Urothelium cell line (cell line): ENCODE measurements around the gene BRME1.

ENCODE experiments used
- DNase-seq: peaks from one replicate; pipeline ENCODE4 v3.0.0; 2011; ENCODE audit warnings: low spot score, mixed read lengths
- FAIRE-seq: peaks from 2 replicates; lab custom pipeline; 2011; peaks lifted over from hg19 to GRCh38; lab: Jason Lieb, UNC

Gene BRME1

DNA sequence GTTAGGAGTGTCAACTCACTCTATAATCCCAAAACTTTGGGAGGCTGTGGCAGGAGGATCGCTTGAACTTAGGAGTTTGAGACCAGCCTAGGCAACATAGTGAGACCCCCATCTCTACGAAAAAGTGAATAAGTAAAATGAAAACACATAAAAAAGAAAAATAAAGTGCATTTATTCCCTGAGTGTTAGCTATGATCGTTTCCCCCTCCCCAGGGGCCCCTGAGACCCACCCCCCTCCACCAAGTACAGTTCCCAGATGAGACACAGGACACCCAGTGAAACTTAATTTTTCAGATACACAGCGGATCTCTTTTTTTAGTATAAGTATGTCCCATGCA, 57.6 kb downstream of the BRME1 start:
- no peak for DNase-seq
- FAIRE-seq: no peak

DNA sequence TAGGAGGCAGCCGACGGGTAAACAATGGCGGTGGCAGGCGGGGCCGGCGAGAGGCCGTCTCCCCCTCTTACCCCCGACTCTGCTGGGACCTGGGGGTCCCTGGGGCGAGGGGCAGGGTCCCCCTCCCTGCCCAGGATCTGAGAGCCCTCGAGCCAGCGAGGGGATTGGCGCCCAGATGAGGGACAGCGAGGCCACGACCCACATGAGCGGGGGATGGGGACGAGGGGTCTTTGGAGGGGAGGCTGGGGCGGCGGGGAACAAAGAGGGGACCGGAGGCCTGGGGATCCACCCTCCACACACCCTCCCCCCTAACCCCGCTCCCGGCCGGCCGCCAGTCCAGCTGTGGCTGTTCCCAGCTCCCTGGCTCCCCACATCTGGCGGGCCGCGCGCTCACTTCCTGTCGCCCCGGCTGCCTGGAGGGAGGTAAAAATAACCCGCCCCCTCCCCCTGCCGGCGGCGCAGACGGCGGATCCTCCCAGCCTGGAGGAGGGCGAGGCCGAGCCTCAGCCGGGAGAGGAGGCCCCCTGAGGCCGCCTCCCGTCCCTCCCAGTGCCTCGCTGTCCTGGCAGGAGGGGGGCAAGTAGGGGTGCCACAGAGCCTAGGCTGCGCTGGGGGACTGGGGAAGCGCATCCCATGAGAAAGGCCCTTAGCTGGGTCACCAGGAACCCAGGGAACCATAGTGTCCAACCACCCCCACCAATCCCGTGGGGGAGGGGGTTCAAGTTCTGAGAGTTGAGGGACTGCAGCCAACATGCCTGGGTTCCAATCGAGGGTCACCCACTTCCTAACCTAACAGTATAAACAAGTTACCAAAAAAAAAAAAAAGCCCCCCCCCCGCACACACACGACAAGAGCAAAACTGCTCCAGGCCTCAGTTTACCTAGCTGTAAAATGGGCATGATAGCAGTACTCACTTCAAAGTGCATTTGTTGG, 58.2 kb downstream of the BRME1 start:
- no peak for FAIRE-seq

DNA sequence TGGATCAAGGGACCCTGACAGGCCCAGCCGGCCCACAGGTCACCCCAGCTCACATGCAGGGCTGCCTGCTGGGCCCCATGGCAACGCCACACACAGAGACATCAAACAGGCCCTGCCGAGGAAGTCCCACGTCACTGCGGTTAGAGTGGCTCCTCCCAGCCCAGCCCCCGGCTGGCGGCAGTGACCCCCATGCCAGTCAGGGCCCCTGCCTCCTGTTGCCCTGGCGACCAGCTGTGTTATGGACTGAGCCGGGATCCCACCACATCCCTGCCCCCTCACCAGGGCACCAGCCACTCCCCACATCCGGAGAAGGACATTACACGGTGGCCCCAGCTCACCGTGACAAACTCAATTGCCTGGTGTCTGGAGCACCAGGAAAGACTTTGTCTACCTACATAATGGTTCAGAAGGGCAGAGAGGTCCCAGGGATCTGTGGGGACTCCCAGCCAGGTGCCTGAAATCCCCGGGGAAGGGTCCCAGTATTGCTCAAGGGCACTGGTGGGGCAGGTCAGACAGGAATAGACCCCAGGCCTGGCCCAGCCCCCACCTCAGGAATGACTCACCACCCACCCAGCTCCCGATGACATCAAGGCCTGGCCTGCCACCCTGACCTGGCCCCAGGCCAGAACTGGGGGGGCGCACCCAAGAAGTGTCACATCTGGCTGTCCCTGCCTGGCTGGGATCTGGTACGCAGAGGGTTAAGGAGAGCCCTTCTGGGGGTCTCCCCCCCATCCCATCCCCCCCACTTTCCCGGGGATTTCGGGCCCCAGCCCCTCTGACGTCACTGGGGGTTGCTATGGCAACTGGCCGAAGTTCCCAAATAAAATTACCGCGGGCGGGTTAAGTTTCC, 59.1 kb downstream of the BRME1 start:
- no peak for FAIRE-seq

More for the DNA sequence above, 58.2 kb downstream of the BRME1 start:
- DNase-seq: peak; percentile 77

DNA sequence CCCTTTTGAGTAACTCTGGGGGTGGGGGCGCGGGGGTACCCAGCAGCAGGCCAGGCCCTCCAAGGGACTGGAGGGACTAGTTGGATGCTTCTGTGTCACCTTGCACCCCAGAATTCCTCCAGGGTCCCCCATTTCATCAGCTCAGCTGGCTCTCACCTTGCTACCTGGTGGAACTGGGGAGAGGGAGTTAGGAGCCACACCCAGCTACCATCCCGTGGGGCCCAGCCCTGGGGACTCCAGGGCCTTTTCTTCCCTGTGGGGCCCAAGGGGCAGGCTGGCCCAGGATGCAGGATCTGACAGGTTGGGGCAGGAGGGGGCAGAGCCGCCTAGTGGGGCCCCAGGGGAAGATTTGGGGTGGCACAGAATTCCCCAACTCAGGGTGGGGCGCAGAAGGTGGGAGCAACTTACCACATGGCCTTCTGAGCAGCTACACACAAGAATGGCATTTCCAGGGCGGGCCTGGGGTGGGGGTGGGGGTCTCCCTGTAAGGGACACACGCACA, 61.7 kb downstream of the BRME1 start:
- no peak for DNase-seq
- FAIRE-seq: no peak

More for the DNA sequence above, 59.1 kb downstream of the BRME1 start:
- peak; percentile 86 for DNase-seq

DNA sequence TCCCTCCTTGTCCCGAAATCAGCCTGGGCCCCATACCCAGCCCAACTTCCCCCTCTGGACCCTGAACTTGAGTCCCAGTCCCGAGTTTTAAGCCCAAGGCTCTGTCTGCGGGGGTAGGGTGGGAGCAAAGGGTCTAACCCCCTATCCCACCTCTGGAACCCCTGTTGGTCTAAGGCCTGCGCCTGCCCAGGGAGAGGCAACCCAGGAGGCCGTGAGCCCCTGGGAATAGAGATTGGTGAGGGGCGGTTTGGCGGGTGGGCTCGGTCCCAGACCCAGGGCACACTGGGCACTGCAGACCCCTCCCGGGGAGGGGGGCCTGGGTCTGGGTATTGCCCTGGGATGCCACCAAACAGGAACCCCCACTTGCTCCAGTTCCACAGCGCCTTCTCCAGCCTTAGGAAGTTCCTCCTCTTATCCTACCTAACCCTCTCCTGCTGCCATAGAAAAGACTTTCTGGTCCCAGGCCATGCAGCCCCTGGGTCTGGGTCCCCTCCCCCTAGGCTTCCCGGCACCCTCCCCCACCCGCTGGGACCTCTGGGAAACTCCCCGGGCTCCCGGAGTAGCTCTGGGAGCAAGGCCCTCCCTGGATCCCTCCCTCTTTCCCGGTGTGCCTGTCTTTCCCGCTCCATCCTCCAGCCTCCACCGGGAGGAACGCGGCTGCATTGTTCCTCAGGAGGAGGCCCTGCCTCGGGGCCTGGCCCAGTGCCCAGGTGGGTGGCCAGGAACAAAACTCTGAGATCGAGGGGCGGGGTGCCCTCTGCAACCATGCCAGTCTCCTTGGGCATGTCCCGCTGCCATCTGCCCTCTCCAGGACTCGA, 62.6 kb downstream of the BRME1 start:
- no peak for FAIRE-seq
- peak; percentile 58 for DNase-seq

DNA sequence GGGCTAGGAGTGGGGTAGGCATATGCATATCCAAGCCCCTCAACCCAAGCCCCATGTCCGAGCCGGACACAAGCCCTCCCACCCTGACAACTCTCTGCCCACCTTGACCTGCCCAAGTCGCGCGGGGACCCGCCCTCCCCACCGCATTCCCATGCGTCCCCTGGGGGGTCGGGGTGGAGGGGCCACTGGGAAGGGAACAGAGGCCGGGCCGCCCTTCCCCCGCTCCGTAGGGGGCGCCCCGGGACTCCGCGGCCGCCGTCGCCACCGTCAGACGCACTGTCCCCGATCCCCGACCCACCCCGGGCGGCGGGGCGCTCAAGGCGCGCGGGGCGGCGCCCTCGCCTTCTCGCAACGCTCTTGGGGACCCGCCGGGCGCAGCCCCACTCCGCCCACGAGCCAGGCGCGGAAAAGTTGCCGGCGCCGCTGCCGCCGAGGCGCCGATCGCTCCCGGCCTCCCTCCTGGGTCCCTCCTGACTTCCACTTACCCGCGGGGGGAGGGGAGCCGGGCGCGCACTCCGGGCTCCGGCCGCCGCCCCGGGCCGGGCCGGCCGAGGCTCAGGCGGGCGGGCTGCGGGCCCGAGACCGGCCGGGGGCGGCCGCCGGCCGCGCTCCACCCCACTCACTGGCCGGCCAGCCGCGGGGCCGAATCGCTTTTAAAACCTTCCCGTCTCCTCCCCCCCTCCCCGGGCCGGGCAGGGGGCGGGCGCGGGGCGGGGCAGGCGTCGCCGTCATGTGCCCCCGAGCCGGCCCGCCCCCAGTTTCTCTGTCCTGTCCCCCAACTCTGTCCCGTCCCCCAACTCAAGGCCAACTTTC, 63.4 kb downstream of the BRME1 start:
- no peak for FAIRE-seq
- peak; percentile 76 for DNase-seq

DNA sequence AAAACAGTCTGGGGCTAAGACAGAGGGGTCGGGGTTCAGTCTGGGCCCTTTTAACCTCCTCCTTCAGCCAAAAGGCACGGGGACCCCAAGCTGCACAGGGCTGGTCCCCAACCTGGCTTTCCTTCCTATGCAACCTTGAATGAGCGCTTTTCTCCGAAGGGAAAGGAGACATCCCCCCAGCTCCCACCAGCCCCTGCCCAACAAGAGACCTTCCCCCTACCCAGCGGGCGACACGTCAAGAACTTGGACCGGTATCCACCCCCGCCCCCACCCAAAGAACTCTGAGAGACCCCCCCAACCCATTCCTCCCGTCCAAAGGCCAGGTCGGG, 64.0 kb downstream of the BRME1 start:
- DNase-seq (no peak), FAIRE-seq (no peak)

DNA sequence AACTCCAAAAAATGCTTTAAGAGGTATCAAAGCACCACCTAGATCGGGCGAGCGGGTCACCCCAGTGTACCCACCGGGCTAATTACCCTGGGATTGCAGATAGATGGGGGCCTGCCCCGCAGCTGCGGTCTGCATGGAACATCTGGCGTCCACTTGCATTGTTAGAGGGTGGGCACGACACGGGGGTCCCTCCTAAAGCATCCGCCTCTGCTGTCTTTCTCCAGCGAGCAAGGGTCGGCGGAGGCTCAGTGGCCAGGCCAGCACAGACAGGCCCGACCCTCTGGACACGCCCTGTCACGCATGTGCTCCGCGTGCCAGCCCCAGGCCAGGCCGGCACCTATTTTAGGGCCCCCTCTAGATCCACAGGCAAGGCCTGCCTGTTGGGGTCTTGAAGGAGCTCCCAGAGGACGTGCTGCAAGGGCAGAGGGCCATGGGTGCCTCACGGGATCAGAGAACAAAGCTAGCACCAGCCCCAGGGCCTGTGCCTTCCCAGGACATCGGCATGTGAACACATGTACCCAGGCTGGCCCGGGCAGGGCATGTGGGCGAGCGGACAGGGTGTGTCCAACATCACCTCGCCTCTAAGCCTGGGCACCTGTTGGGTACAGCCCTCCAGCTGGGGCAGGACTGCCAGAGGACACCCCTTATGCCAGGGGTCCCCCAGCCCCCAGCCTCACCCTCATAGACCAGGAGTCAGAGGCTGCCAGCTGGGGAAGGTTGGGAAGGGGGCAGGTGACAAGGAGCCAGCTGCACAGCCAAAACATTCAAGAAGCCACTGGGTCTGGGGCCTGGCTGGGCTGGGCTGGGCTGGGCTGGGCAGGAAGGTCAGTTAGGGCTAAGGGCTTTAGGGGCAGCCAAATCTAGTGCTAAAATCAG, 64.6 kb downstream of the BRME1 start:
- FAIRE-seq (no peak), DNase-seq (no peak)

DNA sequence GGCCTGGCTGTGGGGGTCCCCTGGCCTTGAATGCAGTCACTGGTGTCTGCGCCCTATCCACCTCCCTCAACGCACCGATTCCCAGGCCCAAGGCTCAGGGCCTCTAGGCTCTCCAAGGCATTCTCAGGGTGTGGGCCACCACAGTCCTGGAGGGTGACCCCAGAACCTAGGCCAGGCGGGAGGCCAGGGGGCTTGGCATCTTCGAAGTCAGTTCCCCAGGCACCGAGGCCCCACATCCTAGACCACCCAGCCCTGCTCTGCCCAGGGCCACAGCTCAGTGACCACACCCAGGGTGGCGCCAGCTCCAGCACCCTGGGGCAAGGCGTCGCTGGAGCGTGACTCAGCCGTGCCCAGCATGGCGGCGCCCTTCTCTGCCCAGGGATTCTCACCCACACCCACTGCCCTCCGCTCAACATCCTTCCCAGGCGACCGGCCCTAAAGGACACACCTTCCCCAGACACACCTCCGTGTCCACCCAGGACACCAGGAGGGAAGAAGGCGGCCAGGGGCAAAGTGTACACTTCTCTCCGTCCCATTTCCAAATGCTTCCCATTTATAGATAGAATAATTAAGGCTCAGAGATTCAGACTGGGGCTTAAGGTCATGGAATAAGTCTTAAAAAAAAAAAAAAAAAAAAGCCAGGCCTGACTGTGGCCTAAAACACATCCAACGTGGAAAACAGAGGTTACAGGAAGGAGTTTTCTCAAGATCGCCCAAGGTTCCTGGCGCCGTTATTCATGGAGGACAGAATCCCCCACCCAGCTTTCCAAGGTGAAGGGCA, 65.4 kb downstream of the BRME1 start:
- DNase-seq (no peak), FAIRE-seq (no peak)

DNA sequence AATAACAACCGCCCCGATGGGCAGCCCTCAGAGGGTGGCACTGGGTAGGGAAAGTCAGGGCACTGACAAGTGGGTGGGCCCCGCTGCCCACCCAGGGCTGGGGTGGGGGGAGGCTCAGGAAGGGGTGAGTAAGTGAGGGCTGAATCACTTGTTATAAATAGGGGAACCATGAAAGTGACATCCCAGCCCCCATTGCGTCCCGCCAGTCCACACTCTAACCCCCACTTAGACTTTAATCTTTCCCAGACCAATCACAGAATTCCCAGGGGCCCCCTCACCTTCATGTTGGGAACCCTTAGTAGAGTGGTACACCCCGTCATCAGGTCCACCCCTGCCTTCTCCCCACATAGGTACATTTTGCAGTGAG, 66.0 kb downstream of the BRME1 start:
- DNase-seq (no peak), FAIRE-seq (no peak)

DNA sequence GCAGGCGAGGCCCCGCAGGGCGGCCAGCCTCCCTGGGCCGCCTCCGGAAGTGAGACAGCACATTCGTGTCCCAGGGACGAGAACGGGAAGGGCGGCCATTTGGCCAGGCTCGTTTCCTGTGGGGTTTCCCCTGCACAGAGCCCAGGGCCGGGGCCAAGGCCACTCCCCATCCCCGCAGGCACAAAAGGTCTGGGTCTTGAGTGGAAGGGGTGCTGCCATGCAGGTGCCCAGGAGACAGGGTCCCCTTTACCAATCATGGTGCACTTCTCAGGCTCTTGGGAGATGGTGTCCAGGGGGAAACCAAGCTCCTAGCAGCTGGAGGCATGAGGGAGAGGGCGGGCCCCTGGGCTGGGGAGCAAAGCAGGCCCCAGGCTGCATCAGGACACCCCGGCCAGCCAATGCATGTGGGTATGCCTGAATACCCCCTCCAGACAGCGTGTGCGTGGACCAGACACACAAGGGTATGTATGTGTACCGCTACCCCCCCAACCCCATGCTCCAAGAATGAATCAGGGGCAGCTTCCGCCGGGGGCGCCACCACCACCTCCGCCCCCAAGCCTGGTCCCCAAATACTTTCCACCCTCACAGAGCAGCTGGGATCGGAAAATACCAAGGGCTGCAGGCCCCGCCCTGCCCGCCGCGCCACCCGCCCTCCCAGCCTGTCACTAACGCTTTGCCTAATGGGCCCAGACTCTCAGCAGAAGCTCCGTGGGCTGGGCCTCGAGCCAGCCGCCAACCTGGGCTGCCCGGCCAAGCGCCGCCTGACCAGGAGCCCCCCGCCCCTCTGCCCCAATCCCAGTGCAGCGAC, 66.6 kb downstream of the BRME1 start:
- no peak for FAIRE-seq
- no peak for DNase-seq

DNA sequence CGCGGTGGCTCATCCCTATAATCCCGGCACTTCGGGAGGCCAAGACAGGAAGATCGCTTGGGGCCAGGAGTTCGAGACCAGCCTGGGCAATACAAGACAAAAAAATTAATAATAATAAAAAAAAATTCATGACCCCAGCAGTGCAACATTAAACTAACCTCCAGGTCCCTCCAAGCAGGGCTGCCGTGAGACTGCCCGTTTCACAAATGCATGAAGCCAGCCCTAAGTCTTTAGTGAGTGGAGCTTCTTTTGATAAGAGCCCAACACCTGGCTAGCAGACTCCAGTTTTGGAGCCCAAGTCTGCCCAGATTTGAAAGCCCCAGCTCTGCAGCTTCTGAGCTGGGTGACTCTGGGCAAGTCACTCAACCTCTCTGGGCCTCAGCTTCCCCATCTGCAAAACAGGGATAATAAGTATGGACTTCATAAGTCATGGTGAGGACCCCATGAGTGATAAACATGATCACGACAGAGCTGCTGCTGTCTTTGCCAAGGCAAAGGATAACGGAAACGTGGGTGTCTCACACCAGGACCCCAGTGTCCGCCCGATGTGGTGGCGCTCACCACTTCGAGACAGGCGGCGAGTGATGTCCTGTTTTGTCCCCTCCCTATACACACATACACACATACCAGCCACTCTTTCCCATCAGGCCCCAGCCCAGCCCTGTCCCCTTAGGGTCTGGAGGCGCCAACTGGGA, 67.3 kb downstream of the BRME1 start:
- FAIRE-seq (no peak), DNase-seq (no peak)

DNA sequence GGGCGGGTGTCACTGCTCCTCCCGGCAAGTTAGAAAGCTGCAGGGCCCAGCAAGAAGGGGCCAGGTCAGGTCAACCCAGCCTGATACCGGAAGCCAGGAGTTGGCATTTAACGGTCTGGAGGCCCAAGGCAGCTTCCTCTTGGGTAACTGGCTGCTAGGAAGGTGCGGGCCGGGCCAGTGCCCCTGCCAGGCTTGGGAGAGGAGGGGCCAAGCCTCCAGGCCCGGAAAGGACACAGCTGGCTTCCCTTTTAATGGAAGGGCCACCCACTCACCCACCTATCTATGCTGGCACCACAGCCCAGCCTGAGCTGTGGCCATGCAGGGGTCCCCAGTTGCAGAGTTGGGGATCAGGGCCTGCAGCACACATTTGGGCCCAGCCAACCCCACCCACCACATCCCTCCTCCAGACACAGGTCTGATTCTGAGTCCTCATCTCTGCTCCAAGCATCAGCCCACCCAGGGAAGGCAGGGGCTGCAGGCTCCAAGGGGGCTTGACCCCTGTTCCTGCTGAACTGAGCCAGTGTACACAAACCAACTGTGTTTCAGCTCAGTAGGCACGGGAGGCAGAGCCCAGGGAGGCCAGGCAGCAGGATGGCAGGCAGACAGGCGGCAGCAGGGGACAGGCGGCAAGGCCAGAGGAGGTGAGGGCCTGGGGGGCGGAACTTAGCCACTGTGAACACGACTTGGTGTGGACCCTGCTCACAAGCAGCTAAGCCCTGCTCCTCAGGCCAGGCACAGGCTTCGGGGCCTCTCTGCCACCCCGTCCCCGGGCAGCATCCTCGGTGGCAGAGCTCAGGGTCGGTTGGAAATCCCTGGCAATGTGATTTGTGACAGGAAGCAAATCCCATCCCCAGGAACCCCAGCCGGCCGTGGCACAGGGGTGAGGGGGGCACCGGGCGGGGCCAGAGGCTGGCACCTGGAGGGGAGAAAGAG, 69.9 kb downstream of the BRME1 start:
- no peak for FAIRE-seq
- no peak for DNase-seq

DNA sequence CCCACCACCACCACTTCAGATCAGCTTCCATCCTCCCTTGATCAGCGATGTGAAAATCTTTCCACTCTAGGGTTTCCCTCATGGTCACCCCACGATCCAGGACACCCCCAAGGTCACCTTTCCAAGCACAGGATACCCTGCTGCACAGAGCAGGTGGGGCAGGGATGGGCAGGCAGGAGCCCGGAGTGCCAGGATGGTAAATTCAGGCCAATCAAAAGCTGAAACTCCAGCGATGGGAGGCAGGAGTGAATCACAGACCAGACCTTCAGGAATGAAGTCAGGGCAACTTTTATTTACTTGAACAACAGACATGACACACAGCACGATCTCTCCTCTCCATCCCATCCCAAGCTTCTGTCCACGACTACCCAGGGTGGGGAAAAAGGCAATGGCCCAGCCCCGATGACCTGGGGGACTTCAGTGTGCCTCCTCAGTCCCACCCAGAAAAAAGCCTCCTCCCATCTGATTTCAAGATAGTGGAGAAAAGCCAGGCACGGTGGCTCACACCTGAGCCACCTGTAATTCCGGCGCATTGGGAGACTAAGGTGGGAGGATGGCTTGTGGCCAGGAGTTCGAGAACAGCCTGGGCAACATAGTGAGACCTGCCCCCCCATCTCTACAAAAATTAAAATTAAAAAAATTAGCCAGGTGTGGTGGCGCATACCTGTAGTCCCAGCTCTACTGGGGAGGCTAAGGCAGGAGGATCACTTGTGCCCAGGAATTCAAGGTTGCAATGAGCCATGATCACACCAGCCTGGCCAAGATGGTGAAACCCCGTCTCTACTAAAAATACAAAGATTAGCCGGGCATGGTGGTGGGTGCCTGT, 71.5 kb downstream of the BRME1 start:
- FAIRE-seq (no peak), DNase-seq (no peak)
